Mesothelial cell of epicardium (in vitro differentiated cells): ENCODE results near the gene PASD1. TPM values are rescaled to one million over a fixed set of nuclear protein-coding genes. Genes with fewer than 3 reads are reported as not detected.

Experiments
- DNase-seq, 2 experiments: peaks; one replicate each; pipeline ENCODE4 v3.0.0; 2021; ENCODE audit warnings: low spot score in 2 of 2; ENCODE audit not compliant: unreplicated experiment in 2 of 2
- H3K27ac Mint-ChIP-seq: 2 replicates; pipeline ENCODE4 v1.8.0; 2021; ENCODE audit warnings: mixed read lengths
- H3K27me3 Mint-ChIP-seq: 2 replicates; pipeline ENCODE4 v1.8.0; 2021; ENCODE audit warnings: low read depth, mixed read lengths
- H3K36me3 Mint-ChIP-seq: 2 replicates; pipeline ENCODE4 v1.8.0; 2021; ENCODE audit warnings: mixed read lengths
- H3K4me1 Mint-ChIP-seq: 2 replicates; pipeline ENCODE4 v1.8.0; 2021; ENCODE audit warnings: mixed read lengths
- H3K4me3 Mint-ChIP-seq: 2 replicates; pipeline ENCODE4 v1.8.0; 2021; ENCODE audit warnings: mild to moderate bottlenecking, moderate library complexity, mixed read lengths
- H3K9me3 Mint-ChIP-seq: 2 replicates; pipeline ENCODE4 v1.8.0; 2021; ENCODE audit warnings: mixed read lengths
- total RNA-seq: library from RNA; stranded (reverse); gene quantifications from 3 replicates; pipeline ENCODE4 v1.2.1, GENCODE V29; 2021
- TF ChIP-seq, protein P1 (sequence below): fragments of 200-600 bp; sonication (generic); IDR thresholded peaks from one replicate; pipeline ENCODE4 v1.5.0; 2021; ENCODE audit warnings: antibody characterized with exemption; ENCODE audit not compliant: unreplicated experiment

Gene PASD1
- total RNA-seq, 1 donor from 2014 or later: not detected

DNA sequence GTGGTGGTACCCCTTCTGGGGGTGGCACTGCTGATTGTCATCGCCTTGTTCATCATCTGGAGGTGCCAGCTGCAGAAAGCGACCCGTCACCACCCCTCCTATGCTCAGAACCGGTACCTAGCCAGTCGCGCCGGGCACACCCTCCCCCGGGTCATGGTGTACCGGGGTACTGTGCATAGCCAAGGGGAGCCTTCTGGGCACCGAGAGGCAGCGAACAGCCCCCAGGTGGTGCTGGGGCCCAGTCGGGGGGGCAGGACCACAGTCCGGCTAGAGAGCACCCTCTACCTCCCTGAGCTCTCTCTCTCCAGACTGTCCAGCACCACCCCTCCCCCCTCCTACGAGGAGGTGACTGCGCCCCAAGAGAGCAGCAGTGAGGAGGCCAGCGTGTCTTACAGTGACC, 137.1 kb downstream of the PASD1 start:
- Mint-ChIP-seq H3K9me3 (peaks cover 4% of the 10 kb centered on the region), H3K4me1 (peaks cover 2% of the 10 kb centered on the region)

DNA sequence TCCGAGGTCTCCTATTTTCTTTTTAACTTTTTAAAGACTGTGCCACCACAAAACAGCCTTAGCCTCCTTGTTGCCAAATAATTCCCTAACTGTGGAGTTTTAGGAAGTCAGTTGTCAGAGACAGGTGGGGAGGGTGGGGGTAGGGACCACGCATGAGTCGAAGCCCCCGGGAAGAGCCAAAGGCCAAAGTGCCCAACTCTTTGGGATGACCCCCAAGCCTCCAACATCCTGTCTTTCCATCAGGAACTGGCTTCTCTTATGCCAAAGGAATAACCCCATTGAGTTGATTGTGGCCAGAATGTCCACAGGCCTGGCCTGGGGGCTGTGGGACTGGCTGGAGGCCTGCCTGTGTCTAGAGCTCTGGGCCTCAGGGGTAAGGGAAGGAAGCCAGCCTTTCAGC, 137.6 kb downstream of the PASD1 start:
- Mint-ChIP-seq H3K4me3 (no peak overlapping the region), H3K4me1 (no peaks in the 10 kb centered on the region), H3K27ac (no peak overlapping the region), H3K27me3 (peaks cover 25% of the 10 kb centered on the region), H3K36me3 (no peaks in the 10 kb centered on the region), H3K9me3 (peaks cover 4% of the 10 kb centered on the region)
- DNase-seq: no peak
- TF ChIP-seq, protein P1, sequence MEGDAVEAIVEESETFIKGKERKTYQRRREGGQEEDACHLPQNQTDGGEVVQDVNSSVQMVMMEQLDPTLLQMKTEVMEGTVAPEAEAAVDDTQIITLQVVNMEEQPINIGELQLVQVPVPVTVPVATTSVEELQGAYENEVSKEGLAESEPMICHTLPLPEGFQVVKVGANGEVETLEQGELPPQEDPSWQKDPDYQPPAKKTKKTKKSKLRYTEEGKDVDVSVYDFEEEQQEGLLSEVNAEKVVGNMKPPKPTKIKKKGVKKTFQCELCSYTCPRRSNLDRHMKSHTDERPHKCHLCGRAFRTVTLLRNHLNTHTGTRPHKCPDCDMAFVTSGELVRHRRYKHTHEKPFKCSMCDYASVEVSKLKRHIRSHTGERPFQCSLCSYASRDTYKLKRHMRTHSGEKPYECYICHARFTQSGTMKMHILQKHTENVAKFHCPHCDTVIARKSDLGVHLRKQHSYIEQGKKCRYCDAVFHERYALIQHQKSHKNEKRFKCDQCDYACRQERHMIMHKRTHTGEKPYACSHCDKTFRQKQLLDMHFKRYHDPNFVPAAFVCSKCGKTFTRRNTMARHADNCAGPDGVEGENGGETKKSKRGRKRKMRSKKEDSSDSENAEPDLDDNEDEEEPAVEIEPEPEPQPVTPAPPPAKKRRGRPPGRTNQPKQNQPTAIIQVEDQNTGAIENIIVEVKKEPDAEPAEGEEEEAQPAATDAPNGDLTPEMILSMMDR: no peak

More for the DNA sequence above, 137.1 kb downstream of the PASD1 start:
- TF ChIP-seq, protein P1: no peak
- peaks cover 30% of the 10 kb centered on the region for H3K27me3 Mint-ChIP-seq
- no peak for DNase-seq
- H3K4me3 Mint-ChIP-seq: no peak overlapping the region
- no peak overlapping the region for H3K27ac Mint-ChIP-seq
- no peaks in the 10 kb centered on the region for H3K36me3 Mint-ChIP-seq

DNA sequence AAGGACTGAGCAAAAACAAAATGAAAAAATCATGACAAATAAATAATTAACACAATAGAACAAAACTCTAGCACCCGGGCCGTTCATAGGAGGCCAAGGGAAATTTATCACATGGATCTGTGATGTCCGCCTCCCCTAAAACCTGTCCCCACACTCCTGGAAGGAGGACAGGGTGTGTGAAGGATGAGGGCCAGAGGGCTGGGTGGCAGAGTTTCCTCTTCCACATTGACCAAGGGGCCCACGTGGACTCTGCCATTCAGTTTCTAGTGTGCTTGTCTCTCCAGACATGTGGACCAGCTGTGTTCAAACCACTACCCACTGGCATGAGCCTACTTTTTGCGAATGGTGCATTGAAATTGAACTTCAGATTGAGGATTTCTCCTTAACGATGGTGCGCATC, 138.1 kb downstream of the PASD1 start:
- H3K4me1 Mint-ChIP-seq: no peaks in the 10 kb centered on the region
- H3K9me3 Mint-ChIP-seq: peaks cover 2% of the 10 kb centered on the region
- H3K4me3 Mint-ChIP-seq: no peak overlapping the region
- no peak overlapping the region for H3K27ac Mint-ChIP-seq
- DNase-seq: no peak
- TF ChIP-seq, protein P1: no peak
- H3K36me3 Mint-ChIP-seq: no peaks in the 10 kb centered on the region
- H3K27me3 Mint-ChIP-seq: peaks cover 20% of the 10 kb centered on the region

DNA sequence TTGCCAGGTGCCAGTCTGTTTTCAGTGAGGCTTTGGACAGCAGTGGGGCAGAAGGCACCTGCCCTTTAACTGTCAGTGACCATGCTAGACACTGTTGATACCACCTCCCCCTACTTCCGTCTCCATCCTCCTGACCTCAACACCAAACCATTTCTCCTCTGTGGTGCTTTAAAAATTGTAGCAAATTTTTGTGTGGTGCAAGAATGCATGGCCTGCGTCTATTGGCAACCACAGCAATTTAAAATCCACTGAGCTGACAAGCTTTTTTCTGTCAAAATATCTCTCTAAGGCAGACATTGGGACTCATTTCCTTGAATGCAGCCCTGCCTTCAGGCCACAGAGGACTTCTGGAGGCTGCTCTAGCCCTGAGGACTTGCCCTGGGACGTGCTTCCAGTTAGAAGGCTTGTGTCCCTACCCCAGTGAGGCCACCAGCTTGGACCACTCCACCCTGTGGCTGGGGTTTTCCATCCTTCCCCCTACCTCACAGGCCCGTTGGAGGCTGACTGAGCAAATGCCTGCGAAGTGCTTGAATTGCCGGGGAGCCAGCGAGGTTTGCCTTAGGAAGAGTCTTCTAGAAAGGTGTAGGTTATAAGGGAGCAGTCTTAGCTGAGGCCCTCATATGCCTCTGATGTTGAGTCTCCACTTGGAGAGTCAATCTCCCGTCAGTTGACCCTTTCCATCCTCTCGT, 138.7 kb downstream of the PASD1 start:
- Mint-ChIP-seq H3K36me3 (no peaks in the 10 kb centered on the region), H3K9me3 (no peaks in the 10 kb centered on the region), H3K4me3 (no peak overlapping the region), H3K4me1 (no peaks in the 10 kb centered on the region), H3K27me3 (peaks cover 14% of the 10 kb centered on the region), H3K27ac (no peak overlapping the region)
- DNase-seq: no peak
- TF ChIP-seq, protein P1: no peak

DNA sequence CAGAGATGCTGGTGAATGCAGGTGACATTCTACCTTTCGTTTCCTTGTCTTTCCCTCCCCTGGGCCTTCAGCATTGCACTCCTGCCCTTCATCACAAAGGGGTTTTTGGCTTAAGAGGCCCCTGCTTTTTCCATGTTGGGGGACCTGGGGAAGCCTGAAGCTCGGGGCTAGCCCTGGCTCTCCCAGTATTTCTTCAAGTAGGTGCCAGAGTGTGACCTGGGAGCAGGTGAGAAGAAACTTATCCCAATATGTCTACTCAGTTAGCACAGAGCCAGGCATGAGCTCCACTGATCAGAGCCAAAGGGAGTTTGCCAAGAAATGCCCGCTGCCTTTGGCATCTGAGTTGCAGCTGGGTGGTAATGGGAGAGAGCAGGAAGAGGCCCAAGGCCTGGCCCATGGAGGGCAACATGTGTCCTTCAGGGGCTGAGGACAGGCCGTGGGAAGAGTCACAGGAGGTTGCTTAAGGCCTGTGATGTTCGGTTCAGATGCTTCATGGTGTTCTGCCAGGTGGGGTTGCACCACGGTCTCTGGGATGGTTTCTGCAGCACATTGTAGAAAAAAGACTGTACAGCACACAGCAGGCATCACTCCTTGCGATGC, 139.4 kb downstream of the PASD1 start:
- Mint-ChIP-seq H3K27ac (no peak overlapping the region), H3K36me3 (no peaks in the 10 kb centered on the region), H3K9me3 (no peaks in the 10 kb centered on the region), H3K4me1 (no peaks in the 10 kb centered on the region), H3K4me3 (no peak overlapping the region), H3K27me3 (peaks cover 8% of the 10 kb centered on the region)
- no peak for DNase-seq
- TF ChIP-seq, protein P1: no peak
